OCI-LY7 (cell line): Measurements from ENCODE around the gene ACTN1.

ENCODE experiments used
- CTCF ChIP-seq: fragments of 200-600 bp; sonication (generic); conservative IDR thresholded peaks from 2 replicates; pipeline ENCODE4 v1.5.1; 2014; ENCODE audit warnings: mild to moderate bottlenecking, antibody characterized with exemption, low read length, moderate library complexity, mixed read lengths
- EZH2phosphoT487 ChIP-seq: fragments of 200-600 bp; sonication (generic); IDR thresholded peaks from 2 replicates; pipeline ENCODE4 v1.6.1; 2018; ENCODE audit warnings: low read depth, borderline replicate concordance, mild to moderate bottlenecking, mixed run types, antibody characterized with exemption, low read length, moderate library complexity, mixed read lengths

- no peak for TF ChIP-seq CTCF
- no peak for TF ChIP-seq EZH2phosphoT487
These were observed 35.1 kb upstream of the ACTN1 start for GRCh38 chr14:69013943-69014782.
